Hematopoietic multipotent progenitor cell treated with erythropoietin and hydrocortisone succinate and interleukin-3 and kit ligand, for 17 days (in vitro differentiated cells): ENCODE measurements around the gene NAT8L.

Source experiments
- DNase-seq: peaks from one replicate; pipeline ENCODE4 v3.0.0-alpha.2; 2015; ENCODE audit warnings: low spot score

The NAT8L gene

GRCh38 chr4:2075987-2076907 lies 17.1 kb downstream of the NAT8L start:
- DNase-seq = no peak

GRCh38 chr4:2076908-2077536 lies 17.9 kb downstream of the NAT8L start:
- DNase-seq = no peak

- no peak for DNase-seq
These were observed 18.7 kb downstream of the NAT8L start for GRCh38 chr4:2077537-2078460.

- no peak for DNase-seq
These were observed 19.5 kb downstream of the NAT8L start for GRCh38 chr4:2078584-2078983.

GRCh38 chr4:2079006-2079405 lies 19.9 kb downstream of the NAT8L start:
- DNase-seq = no peak

GRCh38 chr4:2079926-2080325 lies 20.8 kb downstream of the NAT8L start:
- DNase-seq = no peak

- no peak for DNase-seq
These were observed 21.5 kb downstream of the NAT8L start for GRCh38 chr4:2080429-2081300.

- DNase-seq = no peak
These were observed 22.4 kb downstream of the NAT8L start for GRCh38 chr4:2081540-2081939.

GRCh38 chr4:2082118-2082517 lies 23.0 kb downstream of the NAT8L start:
- no peak for DNase-seq

GRCh38 chr4:2082627-2083026 lies 23.5 kb downstream of the NAT8L start:
- DNase-seq = no peak

- DNase-seq = no peak
These were observed 24.1 kb downstream of the NAT8L start for GRCh38 chr4:2083116-2083825.

GRCh38 chr4:2083826-2084160 lies 24.7 kb downstream of the NAT8L start:
- DNase-seq = no peak

GRCh38 chr4:2084316-2084715 lies 25.2 kb downstream of the NAT8L start:
- no peak for DNase-seq

- DNase-seq = no peak
These were observed 26.4 kb downstream of the NAT8L start for GRCh38 chr4:2085496-2085901.

- no peak for DNase-seq
These were observed 28.0 kb downstream of the NAT8L start for GRCh38 chr4:2087170-2087569.

GRCh38 chr4:2089222-2089621 lies 30.1 kb downstream of the NAT8L start:
- DNase-seq = no peak

GRCh38 chr4:2090642-2091041 lies 31.5 kb downstream of the NAT8L start:
- DNase-seq = no peak

GRCh38 chr4:2091990-2092668 lies 33.0 kb downstream of the NAT8L start:
- DNase-seq = no peak

GRCh38 chr4:2092669-2093053 lies 33.5 kb downstream of the NAT8L start:
- no peak for DNase-seq

- DNase-seq = no peak
These were observed 34.1 kb downstream of the NAT8L start for GRCh38 chr4:2093265-2093664.
